ENCODE data around the gene RETREG2.

- TF ChIP-seq CTCF (IDR thresholded peaks at IDR 0.05; ENCODE audit: low read depth, low read length, missing input control), result no peak
- TF ChIP-seq JUND (IDR thresholded peaks at IDR 0.05), result no peak
- TF ChIP-seq RAD21 (IDR thresholded peaks at IDR 0.05), result no peak
- TF ChIP-seq EGR1 (IDR thresholded peaks at IDR 0.05; ENCODE audit: low read depth in 2 of 2), result no peak
- no peak for TF ChIP-seq GABPA (IDR thresholded peaks at IDR 0.05 in 1 of 2, conservative IDR thresholded peaks at IDR 0.05 in 1 of 2)
- TF ChIP-seq ATF3 (IDR thresholded peaks at IDR 0.05), result no peak
- TF ChIP-seq, protein P1, sequence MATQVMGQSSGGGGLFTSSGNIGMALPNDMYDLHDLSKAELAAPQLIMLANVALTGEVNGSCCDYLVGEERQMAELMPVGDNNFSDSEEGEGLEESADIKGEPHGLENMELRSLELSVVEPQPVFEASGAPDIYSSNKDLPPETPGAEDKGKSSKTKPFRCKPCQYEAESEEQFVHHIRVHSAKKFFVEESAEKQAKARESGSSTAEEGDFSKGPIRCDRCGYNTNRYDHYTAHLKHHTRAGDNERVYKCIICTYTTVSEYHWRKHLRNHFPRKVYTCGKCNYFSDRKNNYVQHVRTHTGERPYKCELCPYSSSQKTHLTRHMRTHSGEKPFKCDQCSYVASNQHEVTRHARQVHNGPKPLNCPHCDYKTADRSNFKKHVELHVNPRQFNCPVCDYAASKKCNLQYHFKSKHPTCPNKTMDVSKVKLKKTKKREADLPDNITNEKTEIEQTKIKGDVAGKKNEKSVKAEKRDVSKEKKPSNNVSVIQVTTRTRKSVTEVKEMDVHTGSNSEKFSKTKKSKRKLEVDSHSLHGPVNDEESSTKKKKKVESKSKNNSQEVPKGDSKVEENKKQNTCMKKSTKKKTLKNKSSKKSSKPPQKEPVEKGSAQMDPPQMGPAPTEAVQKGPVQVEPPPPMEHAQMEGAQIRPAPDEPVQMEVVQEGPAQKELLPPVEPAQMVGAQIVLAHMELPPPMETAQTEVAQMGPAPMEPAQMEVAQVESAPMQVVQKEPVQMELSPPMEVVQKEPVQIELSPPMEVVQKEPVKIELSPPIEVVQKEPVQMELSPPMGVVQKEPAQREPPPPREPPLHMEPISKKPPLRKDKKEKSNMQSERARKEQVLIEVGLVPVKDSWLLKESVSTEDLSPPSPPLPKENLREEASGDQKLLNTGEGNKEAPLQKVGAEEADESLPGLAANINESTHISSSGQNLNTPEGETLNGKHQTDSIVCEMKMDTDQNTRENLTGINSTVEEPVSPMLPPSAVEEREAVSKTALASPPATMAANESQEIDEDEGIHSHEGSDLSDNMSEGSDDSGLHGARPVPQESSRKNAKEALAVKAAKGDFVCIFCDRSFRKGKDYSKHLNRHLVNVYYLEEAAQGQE (IDR thresholded peaks at IDR 0.05), result no peak
- no peak for TF ChIP-seq MAX (IDR thresholded peaks at IDR 0.05)
- no peak for TF ChIP-seq TAF1 (conservative IDR thresholded peaks at IDR 0.05)
- no peak for TF ChIP-seq SP1 (IDR thresholded peaks at IDR 0.05)
- no peak for TF ChIP-seq YY1 (IDR thresholded peaks at IDR 0.05)
- TF ChIP-seq, protein P2, sequence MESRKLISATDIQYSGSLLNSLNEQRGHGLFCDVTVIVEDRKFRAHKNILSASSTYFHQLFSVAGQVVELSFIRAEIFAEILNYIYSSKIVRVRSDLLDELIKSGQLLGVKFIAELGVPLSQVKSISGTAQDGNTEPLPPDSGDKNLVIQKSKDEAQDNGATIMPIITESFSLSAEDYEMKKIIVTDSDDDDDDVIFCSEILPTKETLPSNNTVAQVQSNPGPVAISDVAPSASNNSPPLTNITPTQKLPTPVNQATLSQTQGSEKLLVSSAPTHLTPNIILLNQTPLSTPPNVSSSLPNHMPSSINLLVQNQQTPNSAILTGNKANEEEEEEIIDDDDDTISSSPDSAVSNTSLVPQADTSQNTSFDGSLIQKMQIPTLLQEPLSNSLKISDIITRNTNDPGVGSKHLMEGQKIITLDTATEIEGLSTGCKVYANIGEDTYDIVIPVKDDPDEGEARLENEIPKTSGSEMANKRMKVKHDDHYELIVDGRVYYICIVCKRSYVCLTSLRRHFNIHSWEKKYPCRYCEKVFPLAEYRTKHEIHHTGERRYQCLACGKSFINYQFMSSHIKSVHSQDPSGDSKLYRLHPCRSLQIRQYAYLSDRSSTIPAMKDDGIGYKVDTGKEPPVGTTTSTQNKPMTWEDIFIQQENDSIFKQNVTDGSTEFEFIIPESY (IDR thresholded peaks at IDR 0.05), result no peak
- TF ChIP-seq NR2F2 (IDR thresholded peaks at IDR 0.05), result no peak
- no peak for TF ChIP-seq FOXA1 (IDR thresholded peaks at IDR 0.05)
Measured at GRCh38 chr2:219180961-219181360, 2.9 kb downstream of the RETREG2 start.
